B cell (primary cell): ENCODE measurements around the gene RHBDL1. TPM values are rescaled to one million over a fixed set of nuclear protein-coding genes. Genes with fewer than 3 reads are reported as not detected.

Experiments used
- ATAC-seq: fragments of 200-7000 bp; cut with Tn5 transposase; one replicate; pipeline ENCODE4 v1.10.0; 2021; ENCODE audit warnings: low read depth, mild to moderate bottlenecking, moderate number of reproducible peaks, moderate library complexity
- CTCF ChIA-PET: fragments of 350-600 bp; sonication (Branson Sonifier 250); formaldehyde crosslinking; loops from one replicate; lab custom pipeline; 2021; ENCODE audit warnings: antibody characterized with exemption, inconsistent platforms; lab: Charles Lee
- POLR2A ChIA-PET: fragments of 350-600 bp; sonication (Branson Sonifier 250); formaldehyde crosslinking; loops from one replicate; lab custom pipeline; 2021; ENCODE audit warnings: antibody characterized with exemption; lab: Charles Lee
- DNase-seq: peaks from one replicate; pipeline ENCODE4 v3.0.0; 2013
- H2AFZ ChIP-seq: 2 replicates; pipeline ENCODE4 v1.6.1; 2012; ENCODE audit warnings: mild to moderate bottlenecking, low read depth, low read length; ENCODE audit not compliant: insufficient read depth, poor library complexity, severe bottlenecking
- H3K27ac ChIP-seq, 2 donors: 1 replicate in 1 of 2; 2 replicates in 1 of 2; pipeline ENCODE4 v1.5.1; 2012 to 2013; ENCODE audit warnings: low read length in 2 of 2, mild to moderate bottlenecking in 2 of 2, moderate library complexity in 1 of 2
- H3K27me3 ChIP-seq, 4 experiments: fragments of 200-600 bp in 1 of 4; sonication (generic) in 1 of 4; replicated peaks in 1 of 4; 1 replicate in 2 of 4; 2 replicates in 2 of 4; pipeline versions ENCODE4 v1.6.1 to v1.7.0; 2013 to 2016; ENCODE audit warnings: low read length in 3 of 4, mild to moderate bottlenecking in 2 of 4, mixed read lengths in 1 of 4, moderate library complexity in 1 of 4; ENCODE audit not compliant: insufficient read depth in 4 of 4, control insufficient read depth in 3 of 4; ENCODE audit errors: control extremely low read depth in 1 of 4
- H3K36me3 ChIP-seq, 2 experiments: replicated peaks in 1 of 2; 1 replicate in 1 of 2; 2 replicates in 1 of 2; pipeline versions ENCODE4 v1.6.1 to v1.7.1; 2013; ENCODE audit warnings: low read length in 1 of 2; ENCODE audit not compliant: insufficient read depth in 2 of 2, control insufficient read depth in 1 of 2; ENCODE audit errors: control extremely low read depth in 1 of 2, extremely low read depth in 1 of 2
- H3K4me1 ChIP-seq, 2 donors: fragments of 200-600 bp in 1 of 2; sonication (generic) in 1 of 2; 1 replicate in 1 of 2; 2 replicates in 1 of 2; pipeline versions ENCODE4 v1.5.1 to v1.6.1; 2013 to 2017; ENCODE audit warnings: low read length in 2 of 2; ENCODE audit not compliant: control insufficient read depth in 2 of 2, insufficient read depth in 2 of 2
- H3K4me2 ChIP-seq: replicated peaks from 2 replicates; pipeline ENCODE3; 2012; ENCODE audit warnings: mild to moderate bottlenecking, low read depth, low read length; ENCODE audit not compliant: poor library complexity, severe bottlenecking
- H3K4me3 ChIP-seq, 5 experiments: fragments of 200-600 bp in 1 of 5; sonication (generic) in 1 of 5; 1 replicate in 3 of 5; 2 replicates in 2 of 5; pipeline versions ENCODE4 v1.5.1 to v1.7.0; 2011 to 2016; ENCODE audit warnings: low read length in 4 of 5, mild to moderate bottlenecking in 4 of 5, low read depth in 2 of 5, control low read depth in 1 of 5, moderate library complexity in 1 of 5; ENCODE audit not compliant: insufficient read depth in 1 of 5; ENCODE audit errors: control extremely low read depth in 1 of 5, extremely low read depth in 1 of 5
- H3K79me2 ChIP-seq: fragments of 200-600 bp; sonication (generic); one replicate; pipeline ENCODE4 v1.6.0; 2016; ENCODE audit warnings: low read length; ENCODE audit not compliant: control insufficient read depth, insufficient read depth
- H3K9ac ChIP-seq: fragments of 200-600 bp; sonication (generic); 2 replicates; pipeline ENCODE4 v1.6.1; 2017; ENCODE audit warnings: mild to moderate bottlenecking, low read length, moderate library complexity
- H3K9me3 ChIP-seq, 3 donors: one replicate each; pipeline versions ENCODE4 v1.6.1 to v1.7.1; 2013; ENCODE audit warnings: low read length in 2 of 3; ENCODE audit not compliant: control insufficient read depth in 2 of 3, insufficient read depth in 1 of 3; ENCODE audit errors: control extremely low read depth in 1 of 3
- H4K20me1 ChIP-seq: 2 replicates; pipeline ENCODE4 v1.6.0; 2012; ENCODE audit warnings: mild to moderate bottlenecking, low read length; ENCODE audit not compliant: insufficient read depth, control insufficient read depth, poor library complexity, severe bottlenecking
- H3K27ac Mint-ChIP-seq: one replicate; pipeline ENCODE4 v1.8.0; 2021; ENCODE audit warnings: mixed read lengths
- H3K27me3 Mint-ChIP-seq: one replicate; pipeline ENCODE4 v1.8.0; 2021; ENCODE audit warnings: mixed read lengths
- H3K4me1 Mint-ChIP-seq: one replicate; pipeline ENCODE4 v1.8.0; 2021; ENCODE audit warnings: mixed read lengths
- H3K4me3 Mint-ChIP-seq: one replicate; pipeline ENCODE4 v1.8.0; 2021; ENCODE audit warnings: mixed read lengths
- H3K9me3 Mint-ChIP-seq: one replicate; pipeline ENCODE4 v1.8.0; 2022; ENCODE audit warnings: mixed read lengths; ENCODE audit not compliant: insufficient read depth
- EZH2 ChIP-seq: IDR thresholded peaks from 2 replicates; pipeline ENCODE4 v1.6.1; 2012; ENCODE audit warnings: borderline replicate concordance, low read depth, mild to moderate bottlenecking, moderate library complexity, low read length; ENCODE audit not compliant: insufficient read depth, poor library complexity, severe bottlenecking
- WGBS: methylation state at CpG from one replicate; pipeline ENCODE4 v1.1.5; 2013; ENCODE audit warnings: missing lambda C conversion rate; ENCODE audit not compliant: insufficient coverage; 5-methylcytosine and 5-hydroxymethylcytosine counted together
- intact Hi-C: fragments of 100-400 bp; cut with micrococcal nuclease; formaldehyde crosslinking; loops from one replicate; pipeline ENCODE4 v1.10.0; 2022
- polyA plus RNA-seq: library from polyadenylated mRNA; depleted of rRNA; stranded (reverse); fragments of >200 nt; gene quantifications from 2 replicates; pipeline ENCODE4 v1.2.3, GENCODE V29; 2012
- total RNA-seq, 2 donors: library from RNA; stranded (reverse); fragments of 120-200 nt in 1 of 2; gene quantifications; 1 replicate in 1 of 2; 2 replicates in 1 of 2; pipeline versions ENCODE4 v1.2.3 to v1.2.4, GENCODE V29; 2013 to 2022
- TF ChIP-seq, protein P1 (sequence below): fragments of 200-600 bp; IDR thresholded peaks from one replicate; pipeline ENCODE4 v1.8.0; 2022; ENCODE audit warnings: antibody characterized with exemption, mild to moderate bottlenecking

RHBDL1 gene
- total and polyA plus RNA-seq, 2 donors (not counting 1 experiment from before 2014, with no cell fraction given) = 0.76 to 1.6 TPM

DNA sequence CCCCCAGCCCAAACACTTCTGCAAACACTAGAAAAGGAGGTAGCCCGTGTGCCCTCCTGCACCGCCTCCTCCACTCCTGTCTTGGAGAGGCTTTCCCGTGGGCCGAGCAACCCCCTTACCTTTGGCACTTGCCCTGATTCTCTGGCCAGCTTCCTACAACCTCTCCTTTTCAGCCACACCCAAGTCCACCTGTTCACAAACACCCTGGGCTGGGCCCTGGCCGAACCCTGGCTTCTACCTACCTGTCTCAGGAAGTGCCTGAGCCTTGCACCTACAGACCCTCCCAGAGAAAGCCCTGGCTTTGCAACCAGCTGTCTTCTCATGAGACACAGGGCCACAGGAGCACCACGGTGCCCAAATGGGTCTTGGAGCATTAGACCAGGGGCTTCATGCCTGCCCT is 43.5 kb downstream of the RHBDL1 start:
- peaks cover 0 to 15% (median 0%) of the 10 kb centered on the region in 3 donors for H3K9me3 ChIP-seq
- peaks cover 11% of the 10 kb centered on the region for H3K4me1 Mint-ChIP-seq
- peaks cover 0 to 18% (median 9%) of the 10 kb centered on the region in 4 experiments for H3K27me3 ChIP-seq
- no peak overlapping the region for H3K4me2 ChIP-seq
- H3K4me3 Mint-ChIP-seq = peak overlapping the region; percentile 42
- no peaks in the 10 kb centered on the region for H3K9me3 Mint-ChIP-seq
- ATAC-seq (no peak), DNase-seq (no peak)
- no peaks in the 10 kb centered on the region for H3K27me3 Mint-ChIP-seq
- no peak overlapping the region for H3K4me3 ChIP-seq
- ChIA-PET CTCF (no interaction called here), POLR2A (interaction anchor here (0.7 to 1.3 kb wide), 3 partner anchors 9 to 192 kb away, joined by 9 to 11 read pairs (median 11); no protein-coding TSS in a partner anchor)
- H4K20me1 ChIP-seq = peaks cover 20% of the 10 kb centered on the region
- H3K4me1 ChIP-seq = peaks cover 28 to 39% of the 10 kb centered on the region in 2 donors
- TF ChIP-seq, protein P1, sequence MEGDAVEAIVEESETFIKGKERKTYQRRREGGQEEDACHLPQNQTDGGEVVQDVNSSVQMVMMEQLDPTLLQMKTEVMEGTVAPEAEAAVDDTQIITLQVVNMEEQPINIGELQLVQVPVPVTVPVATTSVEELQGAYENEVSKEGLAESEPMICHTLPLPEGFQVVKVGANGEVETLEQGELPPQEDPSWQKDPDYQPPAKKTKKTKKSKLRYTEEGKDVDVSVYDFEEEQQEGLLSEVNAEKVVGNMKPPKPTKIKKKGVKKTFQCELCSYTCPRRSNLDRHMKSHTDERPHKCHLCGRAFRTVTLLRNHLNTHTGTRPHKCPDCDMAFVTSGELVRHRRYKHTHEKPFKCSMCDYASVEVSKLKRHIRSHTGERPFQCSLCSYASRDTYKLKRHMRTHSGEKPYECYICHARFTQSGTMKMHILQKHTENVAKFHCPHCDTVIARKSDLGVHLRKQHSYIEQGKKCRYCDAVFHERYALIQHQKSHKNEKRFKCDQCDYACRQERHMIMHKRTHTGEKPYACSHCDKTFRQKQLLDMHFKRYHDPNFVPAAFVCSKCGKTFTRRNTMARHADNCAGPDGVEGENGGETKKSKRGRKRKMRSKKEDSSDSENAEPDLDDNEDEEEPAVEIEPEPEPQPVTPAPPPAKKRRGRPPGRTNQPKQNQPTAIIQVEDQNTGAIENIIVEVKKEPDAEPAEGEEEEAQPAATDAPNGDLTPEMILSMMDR = no peak
- TF ChIP-seq EZH2 = no peak
- H3K27ac Mint-ChIP-seq = no peak overlapping the region
- H3K36me3 ChIP-seq = no peaks in the 10 kb centered on the region
- WGBS = 91% methylated on average over 5 of the region's 6 CpGs
- no peak overlapping the region for H2AFZ ChIP-seq
- H3K9ac ChIP-seq = no peak overlapping the region
- no peak overlapping the region for H3K27ac ChIP-seq
- intact Hi-C loops = loop anchor here (5.0 kb wide), 1 partner anchor 253 kb away; the partner anchor contains the start of gene LMF1
- H3K79me2 ChIP-seq = no peaks in the 10 kb centered on the region

DNA sequence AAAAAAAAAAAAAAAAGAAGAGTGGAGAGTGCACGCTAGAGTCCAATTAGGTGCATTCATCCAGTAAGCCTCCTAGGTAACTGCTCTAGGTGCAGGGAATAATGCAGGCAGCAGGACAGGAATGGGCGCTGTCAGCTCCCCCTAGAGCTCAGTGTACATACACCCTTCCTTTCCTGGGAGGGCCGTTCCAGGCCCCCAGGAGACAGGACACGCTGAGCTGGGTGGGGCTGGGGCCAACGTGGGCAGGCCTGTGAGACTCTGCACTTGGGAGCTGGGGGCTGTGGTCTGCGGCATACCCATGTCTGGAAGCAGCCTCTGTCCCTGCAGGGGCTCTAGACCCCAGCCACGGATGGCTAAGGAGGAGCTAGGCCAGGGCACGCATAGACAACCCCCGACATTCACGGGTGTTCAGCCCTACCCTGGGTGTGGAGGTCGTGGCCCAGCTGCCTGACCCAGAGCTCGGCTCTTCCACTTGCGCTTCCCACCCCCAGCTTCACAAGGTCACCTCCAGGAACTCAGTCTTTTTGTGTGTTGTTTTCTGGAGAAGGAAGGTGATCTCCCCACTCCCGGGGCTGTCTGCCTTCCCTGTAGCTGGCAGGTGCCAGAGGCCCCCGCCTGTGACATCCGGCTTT is 44.5 kb downstream of the RHBDL1 start:
- 2% methylated on average over 7 of the region's 16 CpGs for WGBS
- H3K79me2 ChIP-seq = no peaks in the 10 kb centered on the region
- peak overlapping the region in 1 of 2 donors; percentile 86 for H3K27ac ChIP-seq
- H3K27me3 ChIP-seq = peaks cover 0 to 11% (median 5%) of the 10 kb centered on the region in 4 experiments
- H3K4me3 ChIP-seq = peak overlapping the region in 4 of 5 experiments; percentile 65 to 76 (median 74)
- intact Hi-C loops = loop anchor here (5.0 kb wide), 2 partner anchors 38 to 252 kb away; partner anchors contain the start of genes JMJD8, LMF1 and STUB1
- H4K20me1 ChIP-seq = peaks cover 20% of the 10 kb centered on the region
- no peaks in the 10 kb centered on the region for H3K9me3 Mint-ChIP-seq
- H3K36me3 ChIP-seq = no peaks in the 10 kb centered on the region
- H3K27ac Mint-ChIP-seq = peak overlapping the region; percentile 80
- ATAC-seq (no peak), DNase-seq (peak; percentile 41)
- peak overlapping the region; percentile 77 for H2AFZ ChIP-seq
- CTCF ChIA-PET = interaction anchor here (1.1 to 3.8 kb wide), 3 partner anchors 9 to 65 kb away, joined by 3 to 26 read pairs (median 9); partner anchors contain the start of gene CIAO3
- H3K9me3 ChIP-seq = peaks cover 0 to 11% (median 0%) of the 10 kb centered on the region in 3 donors
- peak overlapping the region; percentile 84 for H3K4me3 Mint-ChIP-seq
- peak overlapping the region; percentile 98 for H3K4me2 ChIP-seq
- H3K27me3 Mint-ChIP-seq = no peaks in the 10 kb centered on the region
- peak overlapping the region; percentile 77 for H3K9ac ChIP-seq
- no peak for TF ChIP-seq EZH2
- TF ChIP-seq, protein P1 = no peak
- POLR2A ChIA-PET = interaction anchor here (0.6 to 1.4 kb wide), 7 partner anchors 8 to 379 kb away, joined by 3 to 11 read pairs (median 4); partner anchors contain the start of genes JMJD8 and WDR24
- peaks cover 11% of the 10 kb centered on the region for H3K4me1 Mint-ChIP-seq
- peaks cover 23 to 33% of the 10 kb centered on the region in 2 donors for H3K4me1 ChIP-seq
